GDM1 (cell line): ENCODE measurements around the gene MYB.

Source experiments
- DNase-seq: peaks from one replicate; lab custom pipeline; 2025; lab: John Stamatoyannopoulos, UW

MYB gene

GRCh38 chr6:135251498-135252441 is 70.7 kb downstream of the MYB start:
- DNase-seq: peak; percentile 32

- no peak for DNase-seq
These were observed 73.4 kb downstream of the MYB start for GRCh38 chr6:135254471-135254870.

- DNase-seq: no peak
These were observed 75.8 kb downstream of the MYB start for GRCh38 chr6:135256866-135257265.

GRCh38 chr6:135257631-135258405 is 76.7 kb downstream of the MYB start:
- no peak for DNase-seq

GRCh38 chr6:135258970-135259369 is 77.9 kb downstream of the MYB start:
- DNase-seq: no peak

GRCh38 chr6:135260612-135261011 is 79.5 kb downstream of the MYB start:
- DNase-seq: no peak

- peak; percentile 66 for DNase-seq
These were observed 81.0 kb downstream of the MYB start for GRCh38 chr6:135261872-135262725.

GRCh38 chr6:135265278-135265677 is 84.2 kb downstream of the MYB start:
- DNase-seq: no peak

GRCh38 chr6:135266675-135267074 is 85.6 kb downstream of the MYB start:
- no peak for DNase-seq

- no peak for DNase-seq
These were observed 86.0 kb downstream of the MYB start for GRCh38 chr6:135267085-135267484.

GRCh38 chr6:135268263-135268662 is 87.2 kb downstream of the MYB start:
- no peak for DNase-seq

- DNase-seq: no peak
These were observed 87.6 kb downstream of the MYB start for GRCh38 chr6:135268740-135269139.
